A549 (cell line): ENCODE results near the gene MCFD2. TPM values are rescaled to one million over a fixed set of nuclear protein-coding genes. Genes with fewer than 3 reads are reported as not detected.

Source experiments
- ATAC-seq, 2 experiments: fragments of 200-7000 bp in 1 of 2; fragments of >200 bp in 1 of 2; cut with Nextera tagmentation in 1 of 2; cut with Tn5 transposase in 1 of 2; 3 replicates each; pipeline versions ENCODE4 v1.8.0 to v1.9.1; 2018 to 2020; ENCODE audit warnings: mild to moderate bottlenecking in 1 of 2, moderate library complexity in 1 of 2
- CTCF ChIA-PET: fragments of 300-600 bp; sonication (Branson Sonifier 250); formaldehyde crosslinking; extraction: SDS; loops from one replicate; lab custom pipeline; 2021; ENCODE audit warnings: antibody characterized with exemption, inconsistent platforms; lab: Yijun Ruan, JAX
- POLR2A ChIA-PET: fragments of 350-600 bp; formaldehyde crosslinking; extraction: SDS; loops from one replicate; lab custom pipeline; 2021; ENCODE audit warnings: antibody characterized with exemption, inconsistent platforms; lab: Yijun Ruan, JAX
- DNase-seq, 2 experiments: peaks; one replicate each; pipeline versions ENCODE4 v3.0.0 to v3.0.0-alpha.2; 2011 to 2016; ENCODE audit warnings: low read depth in 1 of 2, low spot score in 1 of 2
- FAIRE-seq: peaks from 2 replicates; lab custom pipeline; 2011; peaks lifted over from hg19 to GRCh38; lab: Jason Lieb, UNC
- H3K27ac ChIP-seq, 2 experiments: fragments of >200 bp; sonication (Bioruptor Twin); formaldehyde crosslinking; 3 replicates each; pipeline ENCODE4 v1.5.1; 2016 to 2017
- H3K4me1 ChIP-seq: fragments of >200 bp; sonication (Bioruptor Twin); formaldehyde crosslinking; 3 replicates; pipeline ENCODE4 v1.6.1; 2016
- H3K4me2 ChIP-seq: fragments of >200 bp; sonication (Bioruptor Twin); formaldehyde crosslinking; 3 replicates; pipeline ENCODE4 v1.6.1; 2016
- H3K4me3 ChIP-seq: fragments of >200 bp; sonication (Bioruptor Twin); formaldehyde crosslinking; 3 replicates; pipeline ENCODE4 v1.5.1; 2016
- H3K9me3 ChIP-seq: fragments of >200 bp; sonication (Bioruptor Twin); formaldehyde crosslinking; 3 replicates; pipeline ENCODE4 v1.6.1; 2016
- BCL3 ChIP-seq: fragments of >200 bp; sonication (Bioruptor Twin); formaldehyde crosslinking; IDR thresholded peaks from 3 replicates; pipeline ENCODE4 v1.6.1; 2016
- CBX2 ChIP-seq: fragments of 200-600 bp; sonication (generic); IDR thresholded peaks from 2 replicates; pipeline ENCODE4 v1.6.1; 2016; ENCODE audit warnings: low read depth, mild to moderate bottlenecking, borderline replicate concordance
- CBX8 ChIP-seq: fragments of 200-600 bp; sonication (generic); IDR thresholded peaks from 2 replicates; pipeline ENCODE4 v1.6.1; 2016
- CHD2 ChIP-seq: fragments of 150-350 bp; IDR thresholded peaks from 2 replicates; pipeline ENCODE4 v1.6.1; 2014; ENCODE audit warnings: low read length; ENCODE audit not compliant: partially characterized antibody
- CHD4 ChIP-seq: fragments of 200-600 bp; sonication (generic); IDR thresholded peaks from 2 replicates; pipeline ENCODE4 v1.6.1; 2016; ENCODE audit warnings: antibody characterized with exemption, mild to moderate bottlenecking, borderline replicate concordance
- ELK1 ChIP-seq: fragments of 150-350 bp; IDR thresholded peaks from 2 replicates; pipeline ENCODE4 v1.6.1; 2014; ENCODE audit warnings: low read depth, mild to moderate bottlenecking, low read length
- EP300 ChIP-seq, 2 experiments: fragments of >200 bp; sonication (Bioruptor Twin); formaldehyde crosslinking; IDR thresholded peaks; 2 replicates in 1 of 2; 3 replicates in 1 of 2; pipeline ENCODE4 v1.6.1; 2016 to 2017
- FOSL2 ChIP-seq, 2 experiments: fragments of 450-650 bp in 1 of 2; fragments of >200 bp in 1 of 2; sonication (Bioruptor Twin) in 1 of 2; formaldehyde crosslinking; IDR thresholded peaks; 2 replicates each; pipeline versions ENCODE4 v1.5.0 to v1.6.1; 2016 to 2020; ENCODE audit warnings: mild to moderate bottlenecking in 1 of 2, moderate library complexity in 1 of 2
- FOXS1 ChIP-seq: fragments of 250-450 bp; sonication (Bioruptor Pico); IDR thresholded peaks from 2 replicates; pipeline ENCODE4 v1.5.0; 2020; ENCODE audit warnings: mild to moderate bottlenecking, moderate library complexity
- GATA3 ChIP-seq: IDR thresholded peaks from 2 replicates; pipeline ENCODE4 v1.6.1; 2012; ENCODE audit warnings: borderline replicate concordance
- HDAC2 ChIP-seq: fragments of 200-600 bp; sonication (generic); IDR thresholded peaks from 2 replicates; pipeline ENCODE4 v1.6.1; 2016
- HEYL ChIP-seq: fragments of 250-450 bp; sonication (Bioruptor Pico); IDR thresholded peaks from 2 replicates; pipeline ENCODE4 v1.8.0; 2021; ENCODE audit warnings: mild to moderate bottlenecking, moderate library complexity
- HOXB5 ChIP-seq: fragments of 250-450 bp; sonication (Bioruptor Pico); IDR thresholded peaks from 2 replicates; pipeline ENCODE4 v1.5.0; 2020; ENCODE audit warnings: mild to moderate bottlenecking, moderate library complexity
- JUN ChIP-seq, 2 experiments: fragments of >200 bp; sonication (Bioruptor Twin); formaldehyde crosslinking; IDR thresholded peaks; 2 replicates in 1 of 2; 3 replicates in 1 of 2; pipeline ENCODE4 v1.6.1; 2016 to 2017
- NPAS2 ChIP-seq: fragments of 250-450 bp; sonication (Bioruptor Pico); IDR thresholded peaks from 2 replicates; pipeline ENCODE4 v1.8.0; 2022; ENCODE audit warnings: mild to moderate bottlenecking, moderate library complexity, borderline replicate concordance
- PBX3 ChIP-seq: IDR thresholded peaks from 2 replicates; pipeline ENCODE4 v1.6.1; 2012
- RARB ChIP-seq: fragments of 250-450 bp; sonication (Bioruptor Pico); IDR thresholded peaks from 2 replicates; pipeline ENCODE4 v1.8.0; 2021; ENCODE audit warnings: mild to moderate bottlenecking, moderate library complexity
- RCOR1 ChIP-seq: fragments of 150-350 bp; IDR thresholded peaks from 2 replicates; pipeline ENCODE4 v1.6.1; 2014; ENCODE audit warnings: antibody characterized with exemption, low read length, low read depth
- RFX5 ChIP-seq: fragments of 450-650 bp; IDR thresholded peaks from 2 replicates; pipeline ENCODE4 v1.7.1; 2014; ENCODE audit warnings: antibody characterized with exemption, mild to moderate bottlenecking, moderate library complexity
- RNF2 ChIP-seq: fragments of 200-600 bp; sonication (generic); IDR thresholded peaks from 2 replicates; pipeline ENCODE4 v1.6.1; 2016; ENCODE audit warnings: low read depth, mild to moderate bottlenecking, antibody characterized with exemption, moderate library complexity, borderline replicate concordance
- USF2 ChIP-seq: fragments of 450-650 bp; IDR thresholded peaks from 2 replicates; pipeline ENCODE4 v1.6.1; 2014; ENCODE audit warnings: antibody characterized with exemption
- WGBS: methylation state at CpG from one replicate; pipeline ENCODE4 v1.1.6; 2017; ENCODE audit errors: missing lambda C conversion rate; 5-methylcytosine and 5-hydroxymethylcytosine counted together
- polyA plus RNA-seq, 4 experiments: library from polyadenylated mRNA; depleted of rRNA in 3 of 4; stranded (reverse); fragments of >200 nt; fragmentation: RNase III in 1 of 4; extraction: RNeasy Plus Mini Kit Qiagen cat#74134 plus additional on column Dnase treatment in 1 of 4; gene quantifications; 2 replicates in 3 of 4; 3 replicates in 1 of 4; pipeline ENCODE4 v1.2.3, GENCODE V29; 2011 to 2017
- TF ChIP-seq, protein P1 (sequence below): fragments of 250-450 bp; sonication (Bioruptor Pico); IDR thresholded peaks from 2 replicates; pipeline ENCODE4 v1.5.0; 2021; ENCODE audit warnings: mild to moderate bottlenecking, moderate library complexity, borderline replicate concordance

The MCFD2 gene
- polyA plus RNA-seq, 2 of the 4 experiments (the other 2 are of a cell fraction) = 118 to 210 TPM

GRCh38 chr2:46861916-46862315 lies 53.7 kb downstream of the MCFD2 start:
- Histone ChIP-seq H3K9me3 (peaks cover 19% of the 10 kb centered on the region), H3K27ac (peak overlapping the region; percentile 97 to 99; a peak in 5 of 6 replicates)

GRCh38 chr2:46859482-46859881 lies 56.1 kb downstream of the MCFD2 start:
- Histone ChIP-seq H3K4me1 (peaks cover 49% of the 10 kb centered on the region), H3K4me2 (no peak overlapping the region), H3K27ac (peak overlapping the region; percentile 97 to 99), H3K9me3 (peaks cover 8% of the 10 kb centered on the region; the same call in 2 of the 3 replicates), H3K4me3 (no peak overlapping the region)
- no peak for TF ChIP-seq CHD2
- TF ChIP-seq JUN (IDR thresholded peaks at IDR 0.05) = no peak
- no peak for TF ChIP-seq RCOR1
- TF ChIP-seq RARB (CRISPR knock-in tag) = no peak
- TF ChIP-seq FOXS1 (CRISPR knock-in tag) = no peak
- no peak for TF ChIP-seq CBX2
- TF ChIP-seq CHD4 = no peak
- no peak for TF ChIP-seq RFX5
- no peak for TF ChIP-seq GATA3
- ChIA-PET POLR2A (no interaction called here), CTCF (interaction anchor here (1.2 to 4.7 kb wide), 5 partner anchors 14 to 154 kb away, joined by 3 to 24 read pairs (median 4); no protein-coding TSS in a partner anchor)
- DNase-seq (no peak), FAIRE-seq (no peak), ATAC-seq (no peak)
- 90% methylated on average over 9 of the region's 9 CpGs for WGBS

More at GRCh38 chr2:46861916-46862315, 53.7 kb downstream of the MCFD2 start:
- TF ChIP-seq HOXB5 (CRISPR knock-in tag) = no peak
- TF ChIP-seq NPAS2 = no peak
- TF ChIP-seq GATA3 = no peak
- no peak for TF ChIP-seq RNF2
- no peak for TF ChIP-seq CBX8
- TF ChIP-seq, protein P1, sequence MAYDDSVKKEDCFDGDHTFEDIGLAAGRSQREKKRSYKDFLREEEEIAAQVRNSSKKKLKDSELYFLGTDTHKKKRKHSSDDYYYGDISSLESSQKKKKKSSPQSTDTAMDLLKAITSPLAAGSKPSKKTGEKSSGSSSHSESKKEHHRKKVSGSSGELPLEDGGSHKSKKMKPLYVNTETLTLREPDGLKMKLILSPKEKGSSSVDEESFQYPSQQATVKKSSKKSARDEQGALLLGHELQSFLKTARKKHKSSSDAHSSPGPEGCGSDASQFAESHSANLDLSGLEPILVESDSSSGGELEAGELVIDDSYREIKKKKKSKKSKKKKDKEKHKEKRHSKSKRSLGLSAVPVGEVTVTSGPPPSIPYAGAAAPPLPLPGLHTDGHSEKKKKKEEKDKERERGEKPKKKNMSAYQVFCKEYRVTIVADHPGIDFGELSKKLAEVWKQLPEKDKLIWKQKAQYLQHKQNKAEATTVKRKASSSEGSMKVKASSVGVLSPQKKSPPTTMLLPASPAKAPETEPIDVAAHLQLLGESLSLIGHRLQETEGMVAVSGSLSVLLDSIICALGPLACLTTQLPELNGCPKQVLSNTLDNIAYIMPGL = no peak
- TF ChIP-seq HDAC2 = no peak
- no peak for TF ChIP-seq ELK1
- no peak for TF ChIP-seq USF2
- no peak for TF ChIP-seq CHD2
- no peak for TF ChIP-seq BCL3
- TF ChIP-seq HEYL = no peak
- TF ChIP-seq FOSL2 (IDR thresholded peaks at IDR 0.05) = no peak
- no peak for TF ChIP-seq FOSL2 (CRISPR knock-in tag; IDR thresholded peaks at IDR 0.05)
- no peak for TF ChIP-seq PBX3
- TF ChIP-seq EP300 (IDR thresholded peaks at IDR 0.05) = no peak
- POLR2A ChIA-PET = interaction anchor here (0.6 kb wide), 1 partner anchor 110 kb away, joined by 3 read pairs; no protein-coding TSS in a partner anchor
- 83% methylated on average over 6 of the region's 6 CpGs for WGBS
- peaks cover 35% of the 10 kb centered on the region for H3K4me1 ChIP-seq
- ATAC-seq (peak in 1 of 2 experiments; percentile 21; a peak in 3 of 6 replicates), DNase-seq (no peak), FAIRE-seq (no peak)
- H3K4me3 ChIP-seq = no peak overlapping the region
- H3K4me2 ChIP-seq = no peak overlapping the region
- CTCF ChIA-PET = interaction anchor here (0.8 to 3.2 kb wide), 9 partner anchors 8 to 211 kb away, joined by 3 to 20 read pairs (median 5); no protein-coding TSS in a partner anchor
